Measurements from ENCODE around the gene DCTD.
"Not testable (repeated sequence)": the region's sequence is repeated elsewhere in the genome, so short reads cannot be mapped to it uniquely, and the experiment has no call there.

Gene DCTD

GRCh38 chr4:182908124-182908523, 9.1 kb downstream of the DCTD start:
- no peak for TF ChIP-seq CTCF (conservative IDR thresholded peaks at IDR 0.05)
- no peak for TF ChIP-seq ZFX (IDR thresholded peaks at IDR 0.05)
- H3K27ac ChIP-seq: no peak overlapping the region

DNA sequence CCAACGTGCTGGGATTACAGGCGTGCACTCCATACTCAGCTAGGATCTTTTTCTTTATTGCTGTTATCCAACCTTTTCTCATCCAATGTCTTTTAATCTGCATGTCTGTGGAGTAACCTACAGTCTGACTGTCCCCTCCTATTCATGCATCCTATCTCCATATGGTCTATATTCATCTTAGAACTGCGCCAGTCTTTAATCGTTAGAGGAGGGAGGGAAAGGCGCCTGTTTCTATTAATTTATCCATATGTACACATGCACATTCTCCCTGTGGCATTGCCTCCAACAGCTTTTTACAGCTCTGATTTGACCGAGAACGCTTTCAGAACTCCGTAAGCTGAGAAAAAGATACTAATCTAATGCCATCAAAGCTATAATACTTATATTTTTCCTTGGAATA, 9.8 kb downstream of the DCTD start:
- TF ChIP-seq CTCF (conservative IDR thresholded peaks at IDR 0.05): no peak
- TF ChIP-seq ZFX (IDR thresholded peaks at IDR 0.05): no peak
- no peak overlapping the region for H3K27ac ChIP-seq

DNA sequence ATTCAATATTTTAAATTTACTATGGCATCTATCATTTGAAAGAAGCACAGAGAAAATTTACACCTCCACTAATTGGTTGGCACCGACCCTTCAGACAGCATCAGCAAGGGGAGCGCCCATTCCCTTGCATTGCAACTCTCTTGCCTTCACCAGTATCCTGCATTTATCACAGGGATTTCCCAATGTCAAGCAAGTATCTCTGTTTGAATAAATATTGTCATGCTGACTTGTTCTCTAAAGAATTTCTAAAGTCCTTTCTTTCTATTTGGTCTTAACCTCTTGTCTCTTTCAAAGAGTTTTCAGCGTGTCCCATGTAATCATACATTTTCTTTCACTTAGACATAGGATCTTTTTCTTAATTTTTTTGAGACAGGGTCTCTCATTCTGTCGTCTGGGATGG, 10.4 kb downstream of the DCTD start:
- TF ChIP-seq CTCF (conservative IDR thresholded peaks at IDR 0.05) (no peak), ZFX (IDR thresholded peaks at IDR 0.05) (no peak)
- no peak overlapping the region for H3K27ac ChIP-seq

DNA sequence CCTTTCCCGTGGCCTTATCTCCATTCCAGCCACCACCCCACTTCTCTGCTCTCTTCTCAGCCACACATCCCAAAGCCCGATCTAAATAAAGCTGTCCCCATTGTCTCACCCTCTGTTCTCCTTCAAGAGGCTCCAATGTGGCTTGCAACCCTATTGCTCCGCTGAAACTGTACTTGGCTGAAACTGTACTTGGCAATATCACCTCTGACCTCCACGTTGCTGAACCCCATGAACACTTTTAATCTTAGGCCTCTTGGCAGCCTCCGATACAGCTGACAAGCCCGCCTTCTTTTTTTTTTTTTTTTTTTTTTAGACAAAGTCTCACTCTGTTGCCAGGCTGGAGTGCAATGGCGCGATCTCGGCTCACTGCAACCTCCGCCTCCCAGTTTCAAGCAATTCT, 12.1 kb downstream of the DCTD start:
- no peak overlapping the region for H3K27ac ChIP-seq
- TF ChIP-seq ZFX (IDR thresholded peaks at IDR 0.05) (no peak), CTCF (conservative IDR thresholded peaks at IDR 0.05) (no peak)

GRCh38 chr4:182904211-182904761, 12.9 kb downstream of the DCTD start:
- no peak overlapping the region for H3K27ac ChIP-seq
- TF ChIP-seq ZFX (IDR thresholded peaks at IDR 0.05) (no peak), CTCF (conservative IDR thresholded peaks at IDR 0.05) (no peak)

DNA sequence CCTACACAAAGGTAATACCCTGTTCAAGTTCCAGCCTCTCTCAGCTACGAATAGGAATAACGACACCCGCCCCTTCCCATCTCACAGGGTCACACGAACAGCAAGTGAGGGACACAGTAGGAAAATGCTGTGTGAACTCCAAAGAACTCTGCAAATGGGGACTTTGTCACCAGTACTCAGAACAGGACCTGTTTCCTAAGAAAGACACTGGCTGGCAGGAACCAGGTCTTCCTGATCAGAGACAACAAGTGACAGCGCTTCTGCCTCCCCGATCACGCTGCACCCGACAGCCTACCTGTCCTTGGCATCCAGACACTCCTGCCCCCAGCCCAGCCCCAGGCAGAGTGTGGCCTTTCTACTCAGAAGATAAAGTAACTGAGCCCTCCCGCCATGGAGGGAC, 14.2 kb downstream of the DCTD start:
- TF ChIP-seq CTCF (conservative IDR thresholded peaks at IDR 0.05) (no peak), ZFX (IDR thresholded peaks at IDR 0.05) (no peak)
- H3K27ac ChIP-seq: no peak overlapping the region

GRCh38 chr4:182901337-182901736, 15.8 kb downstream of the DCTD start:
- H3K27ac ChIP-seq: no peak overlapping the region
- TF ChIP-seq ZFX (IDR thresholded peaks at IDR 0.05) (no peak), CTCF (conservative IDR thresholded peaks at IDR 0.05) (no peak)

- not testable (repeated sequence) for H3K27ac ChIP-seq
Observed at GRCh38 chr4:182900021-182900420, 17.2 kb downstream of the DCTD start.

All from C4-2B (cell line).